HT1080 (cell line): ENCODE results near the gene SETD1B. TPM values are rescaled to one million over a fixed set of nuclear protein-coding genes. Genes with fewer than 3 reads are reported as not detected.

ENCODE experiments used
- DNase-seq: peaks from one replicate; pipeline ENCODE4 v3.0.0-alpha.2; 2015; ENCODE audit warnings: low read depth
- total RNA-seq: library from RNA; depleted of rRNA; stranded (reverse); fragments of >200 nt; shearing (Covaris generic); gene quantifications from 2 replicates; pipeline ENCODE4 v1.2.3, GENCODE V29; 2014

SETD1B gene
- total RNA-seq, 1 experiment from 2014 or later, result 5.0 TPM

- peak; percentile 79 for DNase-seq
Measured at GRCh38 chr12:121795034-121795968, 8.5 kb upstream of the SETD1B start.

GRCh38 chr12:121796855-121797751, 6.7 kb upstream of the SETD1B start:
- peak; percentile 90 for DNase-seq

DNA sequence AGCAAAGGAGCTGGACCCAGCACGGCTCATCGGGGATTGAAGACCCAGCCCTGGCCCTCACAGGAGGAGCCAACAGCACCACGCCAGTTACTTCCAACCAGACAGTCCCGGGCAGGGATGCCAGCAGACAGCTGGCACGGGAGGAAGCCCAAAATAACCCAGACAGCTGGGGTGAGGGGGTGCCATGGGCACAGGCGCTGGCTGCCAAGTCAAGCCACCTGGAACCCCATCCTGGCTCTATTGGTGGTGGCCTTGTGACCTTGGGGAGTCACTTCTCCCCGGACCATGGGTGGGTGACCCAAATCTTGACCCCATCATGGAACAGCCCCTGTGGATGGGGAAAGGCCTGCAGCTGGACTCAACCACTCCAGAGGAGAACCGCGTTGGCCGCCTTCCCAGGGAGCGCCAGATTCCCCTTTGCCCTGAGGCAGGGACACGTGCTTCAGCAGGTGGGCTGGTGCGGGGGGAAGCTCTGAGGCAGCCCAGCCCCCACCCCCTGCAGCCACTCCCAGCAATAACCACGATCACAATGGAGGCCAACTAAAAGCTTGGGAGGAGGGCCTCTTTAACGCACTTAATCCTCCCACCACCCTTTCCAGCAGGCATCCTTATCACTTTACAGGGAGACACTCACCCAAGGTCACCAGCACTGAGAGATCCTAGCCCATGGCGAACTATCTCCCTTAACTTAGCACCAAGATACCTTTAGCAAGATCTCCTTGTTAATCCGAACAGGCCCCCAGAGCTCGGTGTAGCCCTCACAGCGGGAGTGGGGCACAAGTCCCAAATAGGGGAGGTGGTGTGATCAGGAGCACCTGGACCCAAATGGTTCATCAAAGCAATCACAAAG, 5.6 kb upstream of the SETD1B start:
- DNase-seq, result no peak

- no peak for DNase-seq
Measured at GRCh38 chr12:121798787-121799155, 5.0 kb upstream of the SETD1B start.

DNA sequence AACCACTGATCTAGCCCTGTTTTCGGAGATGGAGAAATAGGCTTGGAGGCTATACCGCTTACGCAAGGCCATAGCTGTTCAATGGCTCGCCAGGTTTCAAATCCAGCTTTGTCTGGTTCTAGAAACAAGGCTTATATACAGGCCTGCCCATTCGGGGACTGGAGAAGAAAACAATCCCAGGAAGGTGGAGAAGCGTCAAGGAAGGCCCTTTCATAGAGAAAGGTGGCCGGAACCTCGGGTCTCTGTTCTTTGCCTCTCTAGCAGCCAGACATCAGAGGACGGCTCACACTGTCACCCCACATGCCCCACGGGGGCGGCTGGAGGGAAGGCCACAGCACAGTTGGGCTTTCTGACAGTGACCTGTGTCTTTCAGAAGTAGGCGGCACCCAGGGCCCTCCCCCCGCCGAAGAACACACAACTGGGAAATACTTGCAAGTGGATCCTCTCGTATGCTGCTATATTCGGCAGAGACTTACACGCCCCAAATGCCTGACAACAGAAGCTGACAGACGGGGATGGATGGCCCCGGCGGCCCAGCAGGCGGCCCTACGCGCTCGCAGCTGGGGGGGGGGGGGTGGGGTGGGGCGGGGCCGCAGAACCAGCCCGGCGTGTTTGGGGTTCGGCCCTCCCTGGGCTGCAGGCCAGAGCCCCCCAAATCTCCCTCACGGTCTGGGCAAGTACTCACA, 4.5 kb upstream of the SETD1B start:
- DNase-seq, result no peak

- DNase-seq, result peak; percentile 76
Measured at GRCh38 chr12:121799842-121800693, 3.7 kb upstream of the SETD1B start.

- DNase-seq, result no peak
Measured at GRCh38 chr12:121800694-121801594, 2.9 kb upstream of the SETD1B start.

DNA sequence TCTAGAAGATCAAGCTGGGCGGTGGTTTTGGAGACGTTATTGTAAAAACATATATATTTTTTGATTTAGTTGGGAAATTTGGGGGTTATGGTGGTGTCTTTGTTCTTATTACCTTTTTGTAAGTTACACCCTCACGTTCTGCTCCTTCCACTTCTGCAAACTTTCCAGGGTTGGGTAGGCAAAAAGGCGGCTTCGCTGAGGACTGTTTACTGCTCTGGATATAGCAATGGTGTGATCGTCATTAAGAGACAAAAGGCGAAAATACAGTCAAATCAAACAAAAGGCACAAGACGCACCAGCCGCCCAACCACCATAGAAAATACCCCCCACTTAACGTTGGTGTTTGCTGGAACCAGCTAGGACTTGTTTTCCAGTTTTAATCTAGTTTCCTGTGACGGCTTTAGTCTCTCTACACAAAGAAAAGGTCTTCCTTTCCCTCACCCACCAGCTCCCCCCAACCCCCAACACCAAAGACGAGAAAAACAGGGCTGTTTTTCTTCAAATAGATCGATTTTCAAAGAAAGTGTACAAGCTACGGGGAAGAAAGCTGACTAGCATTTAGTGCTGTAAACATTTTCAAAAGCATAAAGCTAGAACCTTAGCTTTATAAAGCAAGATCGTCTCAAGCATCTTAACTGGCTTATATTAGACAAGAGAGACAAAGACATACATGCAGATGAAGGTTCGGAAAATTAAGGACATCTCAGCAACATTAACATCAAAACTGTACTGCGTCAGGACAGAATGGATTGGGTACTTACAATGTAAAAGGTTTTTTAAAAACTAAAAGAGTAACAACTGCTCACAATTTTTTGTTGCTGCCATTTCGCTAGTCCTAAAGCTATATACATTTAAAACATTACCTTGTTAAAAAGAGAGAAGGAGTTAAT, 2.0 kb upstream of the SETD1B start:
- no peak for DNase-seq

DNA sequence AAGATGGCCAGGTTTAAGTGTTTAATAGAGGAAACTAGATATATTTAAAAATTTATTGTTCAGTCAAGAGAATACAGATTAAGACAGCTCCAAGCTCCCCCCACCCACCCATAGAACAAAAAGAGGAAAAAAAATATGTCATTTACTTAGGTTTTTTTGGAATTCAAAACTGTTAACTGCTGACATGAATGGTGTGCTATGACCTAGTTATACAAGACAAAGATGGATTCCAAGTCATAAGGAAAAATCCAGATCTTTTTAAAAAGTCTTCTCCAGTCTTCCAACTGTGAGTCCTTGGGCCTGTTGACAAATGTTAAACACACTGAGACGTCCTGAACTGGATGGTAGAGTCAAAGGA, 1.3 kb upstream of the SETD1B start:
- DNase-seq, result no peak

DNA sequence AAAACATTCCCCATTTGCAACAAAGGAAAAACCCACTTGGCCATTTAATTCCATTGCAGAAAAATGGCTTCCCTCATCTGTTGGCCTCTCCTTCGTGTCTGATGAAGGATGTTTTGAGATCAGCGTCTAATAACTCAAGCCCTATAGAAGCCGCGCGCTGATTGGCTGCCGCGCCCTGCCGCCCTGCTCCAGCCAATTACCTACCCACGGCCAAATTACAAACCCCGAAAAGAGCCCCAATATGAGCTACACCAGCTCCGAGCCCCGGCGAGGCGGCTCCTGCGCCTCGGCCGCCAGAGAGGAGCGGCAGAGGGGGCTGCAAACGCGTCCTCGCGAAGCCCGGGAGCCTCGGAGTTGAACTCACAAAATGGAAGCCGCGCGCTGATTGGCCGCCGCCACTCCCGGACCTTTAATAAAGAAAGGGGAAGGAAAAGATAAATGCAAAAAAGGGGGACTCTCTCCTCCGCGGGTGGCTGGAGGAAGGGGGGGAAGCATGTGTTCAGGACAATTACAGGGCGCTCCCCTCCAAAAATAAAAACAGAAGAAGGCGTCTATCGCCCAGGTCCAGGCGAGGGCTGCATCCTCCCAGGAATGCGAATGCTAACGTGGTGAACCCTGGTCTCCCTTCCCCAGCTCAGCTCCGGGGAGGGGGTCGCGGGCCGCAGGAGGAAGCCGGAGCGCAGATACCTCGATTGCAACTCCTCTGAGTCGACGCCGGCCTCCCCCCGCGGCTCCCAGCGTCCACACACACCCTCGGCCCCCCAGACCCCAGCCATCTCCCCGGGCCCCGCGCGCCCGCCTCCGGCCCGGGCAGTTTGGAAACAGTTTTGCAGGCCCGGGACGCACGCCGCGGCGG, 738 bp upstream of the SETD1B start:
- DNase-seq, result peak; percentile 96

DNA sequence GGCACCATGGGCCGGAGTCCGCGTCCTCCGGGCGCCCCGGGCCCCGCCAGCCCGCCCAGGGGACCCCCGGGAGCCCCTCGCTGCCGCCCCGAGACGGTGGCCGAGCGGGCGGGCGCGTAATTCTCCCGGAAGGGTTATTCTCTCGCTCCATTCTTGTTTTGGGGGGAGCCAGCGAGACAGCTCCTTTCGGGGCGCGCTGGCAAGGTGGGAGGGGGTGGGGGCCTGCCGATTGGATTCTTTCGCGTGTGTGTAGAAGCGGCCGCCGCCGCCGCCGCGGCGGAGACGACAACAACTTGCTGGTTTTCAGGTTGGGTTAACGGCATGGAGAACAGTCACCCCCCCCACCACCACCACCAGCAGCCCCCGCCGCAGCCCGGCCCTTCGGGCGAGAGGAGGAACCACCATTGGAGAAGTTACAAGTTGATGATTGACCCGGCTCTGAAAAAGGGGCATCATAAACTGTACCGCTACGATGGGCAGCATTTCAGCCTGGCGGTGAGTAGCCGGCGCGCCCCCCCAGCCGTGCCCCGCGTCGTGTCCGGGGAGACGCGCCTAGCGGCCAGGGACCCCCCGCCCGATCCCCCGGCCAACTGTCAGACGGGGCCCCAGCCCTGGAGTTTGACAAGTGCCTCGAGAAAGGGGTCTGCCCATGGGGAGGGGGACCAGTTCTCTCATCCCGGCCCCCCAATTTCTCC, 755 bp downstream of the SETD1B start:
- DNase-seq, result no peak

DNA sequence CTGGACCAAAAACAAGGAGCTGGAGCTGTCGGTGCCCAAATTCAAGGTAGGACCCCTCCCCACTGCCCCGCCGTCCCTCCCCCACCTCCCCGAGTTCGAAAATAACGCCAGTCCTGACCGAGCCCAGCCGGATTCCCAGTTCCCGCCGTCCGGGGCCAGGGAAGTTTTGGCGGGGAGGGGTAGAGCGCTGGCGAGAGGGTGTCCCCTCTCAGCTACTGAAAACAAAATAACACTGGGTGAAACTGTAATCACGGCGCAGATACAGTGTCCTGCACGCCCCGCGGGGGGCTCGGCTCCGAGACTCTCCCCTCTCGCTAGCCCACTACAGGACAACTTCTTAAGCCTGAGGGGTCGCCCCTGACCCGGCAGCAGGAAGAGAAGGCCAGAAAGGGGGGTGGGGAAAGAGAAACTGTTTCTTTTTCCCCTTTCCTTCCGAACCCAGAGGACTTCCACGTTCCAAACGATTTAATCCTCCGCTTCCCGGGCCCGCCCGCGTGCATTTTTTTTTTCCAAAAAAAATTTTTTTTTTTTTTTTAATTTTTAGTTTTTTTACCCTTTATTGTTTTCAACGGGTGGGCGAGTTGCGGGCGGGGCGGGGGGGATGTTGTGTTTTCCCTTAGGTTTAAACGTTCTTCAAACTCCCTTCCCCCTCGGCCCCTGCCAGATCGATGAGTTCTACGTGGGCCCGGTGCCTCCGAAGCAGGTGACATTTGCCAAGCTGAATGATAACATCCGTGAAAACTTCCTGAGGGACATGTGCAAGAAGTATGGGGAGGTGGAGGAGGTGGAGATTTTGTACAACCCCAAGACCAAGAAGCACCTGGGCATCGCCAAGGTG, 1.6 kb downstream of the SETD1B start:
- DNase-seq, result no peak

DNA sequence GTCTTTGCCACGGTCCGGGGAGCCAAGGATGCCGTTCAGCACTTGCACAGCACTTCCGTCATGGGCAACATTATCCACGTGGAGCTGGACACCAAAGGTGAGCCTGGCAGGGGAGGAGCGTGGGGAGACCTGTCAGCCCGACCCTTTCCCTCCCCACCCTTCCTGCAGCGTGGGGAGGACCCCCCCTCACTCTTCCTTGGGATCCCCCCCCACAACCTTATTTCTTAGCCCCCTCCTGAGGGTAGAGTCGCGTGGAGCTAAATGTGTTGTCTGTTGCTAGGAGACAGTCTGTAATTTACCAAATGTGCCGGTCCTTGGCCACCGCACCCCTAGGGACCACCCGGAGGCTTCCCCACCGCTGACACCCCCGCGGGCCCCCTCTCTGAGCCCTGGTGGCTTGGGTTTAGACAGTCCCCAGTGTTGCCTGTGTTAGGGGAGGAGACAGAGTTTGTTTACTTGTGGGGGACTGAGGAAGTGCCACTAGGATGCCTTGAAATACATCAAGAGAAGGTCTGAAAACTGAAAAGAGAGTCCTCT, 2.3 kb downstream of the SETD1B start:
- DNase-seq, result no peak

DNA sequence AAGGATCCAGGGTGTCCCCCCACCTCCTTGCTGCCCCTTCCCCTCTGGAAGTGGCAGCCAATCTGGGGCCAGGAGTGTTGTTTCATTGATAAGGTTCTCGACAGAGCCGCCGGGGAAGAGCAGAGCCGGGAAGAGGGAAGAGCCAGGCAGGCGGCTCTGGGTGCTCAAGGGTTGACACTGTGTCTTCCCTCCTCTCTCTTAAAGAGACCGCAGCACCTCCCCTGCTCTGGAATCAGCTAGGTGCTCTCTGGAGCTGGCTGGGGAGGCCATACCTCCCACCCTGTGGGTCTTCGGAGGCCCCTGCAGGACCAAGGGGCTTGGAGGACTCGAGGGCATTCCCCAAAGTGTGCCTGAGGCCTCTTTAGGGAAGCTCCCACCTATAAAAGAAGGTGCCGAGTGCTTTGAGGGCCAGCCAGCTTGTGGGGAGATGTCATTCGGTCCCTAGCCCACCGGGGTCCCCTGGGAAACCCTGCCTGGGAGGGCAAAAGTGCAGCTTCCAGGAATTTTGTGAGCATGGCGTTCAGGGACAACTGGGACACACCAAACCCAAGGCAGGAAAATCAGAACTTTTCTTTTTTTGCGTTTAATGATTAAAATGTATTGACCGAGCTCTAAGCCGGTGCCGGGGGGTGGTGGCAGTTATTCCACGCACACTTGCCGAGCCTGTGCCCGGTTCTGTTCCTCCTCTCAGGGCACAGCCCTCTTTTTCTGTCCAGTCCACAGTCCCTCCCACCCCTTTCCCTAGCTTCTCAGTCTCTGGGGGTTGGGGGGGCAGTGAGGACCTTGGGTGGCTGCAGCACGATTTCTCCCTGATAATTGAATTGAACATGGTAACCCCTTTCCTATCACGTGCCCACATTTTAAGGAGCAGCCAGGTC, 3.0 kb downstream of the SETD1B start:
- no peak for DNase-seq
